Measurements from ENCODE around the gene CNTN6.

GRCh38 chr3:1406250-1406649, 313.4 kb downstream of the CNTN6 start:
- TF ChIP-seq CTCF (tag by site-specific recombination; IDR thresholded peaks at IDR 0.05) = no peak
- TF ChIP-seq, protein P1, sequence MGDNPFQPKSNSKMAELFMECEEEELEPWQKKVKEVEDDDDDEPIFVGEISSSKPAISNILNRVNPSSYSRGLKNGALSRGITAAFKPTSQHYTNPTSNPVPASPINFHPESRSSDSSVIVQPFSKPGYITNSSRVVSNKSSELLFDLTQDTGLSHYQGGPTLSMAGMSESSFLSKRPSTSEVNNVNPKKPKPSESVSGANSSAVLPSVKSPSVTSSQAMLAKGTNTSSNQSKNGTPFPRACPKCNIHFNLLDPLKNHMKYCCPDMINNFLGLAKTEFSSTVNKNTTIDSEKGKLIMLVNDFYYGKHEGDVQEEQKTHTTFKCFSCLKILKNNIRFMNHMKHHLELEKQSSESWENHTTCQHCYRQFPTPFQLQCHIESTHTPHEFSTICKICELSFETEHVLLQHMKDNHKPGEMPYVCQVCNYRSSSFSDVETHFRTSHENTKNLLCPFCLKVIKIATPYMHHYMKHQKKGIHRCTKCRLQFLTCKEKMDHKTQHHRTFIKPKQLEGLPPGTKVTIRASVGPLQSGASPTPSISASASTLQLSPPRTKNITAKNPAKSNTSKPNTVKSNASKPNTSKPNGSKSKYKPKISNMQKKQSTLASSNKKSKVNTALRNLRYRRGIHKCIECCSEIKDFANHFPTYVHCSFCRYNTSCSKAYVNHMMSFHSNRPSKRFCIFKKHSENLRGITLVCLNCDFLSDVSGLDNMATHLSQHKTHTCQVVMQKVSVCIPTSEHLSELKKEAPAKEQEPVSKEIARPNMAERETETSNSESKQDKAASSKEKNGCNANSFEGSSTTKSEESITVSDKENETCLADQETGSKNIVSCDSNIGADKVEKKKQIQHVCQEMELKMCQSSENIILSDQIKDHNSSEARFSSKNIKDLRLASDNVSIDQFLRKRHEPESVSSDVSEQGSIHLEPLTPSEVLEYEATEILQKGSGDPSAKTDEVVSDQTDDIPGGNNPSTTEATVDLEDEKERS (tag by site-specific recombination; IDR thresholded peaks at IDR 0.05) = no peak
- TF ChIP-seq REST (tag by site-specific recombination; IDR thresholded peaks at IDR 0.05) = no peak
- TF ChIP-seq YY1 (tag by site-specific recombination; IDR thresholded peaks at IDR 0.05) = no peak
- TF ChIP-seq ZNF473 (tag by site-specific recombination; IDR thresholded peaks at IDR 0.05) = no peak
- TF ChIP-seq ZNF23 (tag by site-specific recombination; IDR thresholded peaks at IDR 0.05; ENCODE audit: borderline replicate concordance) = no peak
- no peak for TF ChIP-seq ZNF292 (tag by site-specific recombination; IDR thresholded peaks at IDR 0.05; ENCODE audit: borderline replicate concordance, low read depth)
- no peak for TF ChIP-seq SP2 (tag by site-specific recombination; IDR thresholded peaks at IDR 0.05)
- TF ChIP-seq TCF7L2 (IDR thresholded peaks at IDR 0.05; ENCODE audit: borderline replicate concordance, low read depth, low read length) = no peak
- TF ChIP-seq ZBTB8A (tag by site-specific recombination; IDR thresholded peaks at IDR 0.05) = no peak
- no peak for TF ChIP-seq OSR2 (tag by site-specific recombination; IDR thresholded peaks at IDR 0.05)
- TF ChIP-seq MEIS1 (CRISPR knock-in tag; IDR thresholded peaks at IDR 0.05; ENCODE audit: borderline replicate concordance) = no peak

All from HEK293 (cell line).